Mucosa of descending colon (tissue), 3 donors: ENCODE results near the gene NFYA. TPM values are rescaled to one million over a fixed set of nuclear protein-coding genes. Genes with fewer than 3 reads are reported as not detected.

Experiments
- ATAC-seq: fragments of 200-7000 bp; cut with Tn5 transposase; one replicate; pipeline ENCODE4 v1.9.1; 2020; ENCODE audit warnings: mild to moderate bottlenecking, moderate library complexity
- DNase-seq, 3 donors: peaks; one replicate each; pipeline ENCODE4 v3.0.0-alpha.2; 2020
- H3K36me3 ChIP-seq: fragments of 200-600 bp; one replicate; pipeline ENCODE4 v1.8.0; 2021; ENCODE audit warnings: low read depth, mild to moderate bottlenecking
- H3K4me1 ChIP-seq: fragments of 200-600 bp; one replicate; pipeline ENCODE4 v1.8.0; 2021; ENCODE audit warnings: low read depth, mild to moderate bottlenecking
- H3K4me3 ChIP-seq: fragments of 200-600 bp; one replicate; pipeline ENCODE4 v1.8.0; 2021; ENCODE audit warnings: mild to moderate bottlenecking
- H3K9me3 ChIP-seq: fragments of 200-600 bp; one replicate; pipeline ENCODE4 v1.8.0; 2021; ENCODE audit warnings: mild to moderate bottlenecking
- intact Hi-C, 2 donors: fragments of 100-400 bp; cut with DNase I in 1 of 2; cut with micrococcal nuclease in 1 of 2; formaldehyde crosslinking; loops; one replicate each; pipeline versions ENCODE4 v1.11.0 to v1.11.1; 2022; cut with DNase I, micrococcal nuclease
- total RNA-seq, 3 donors: library from RNA; stranded (reverse); fragmentation: NEBNext Ultra II Directional in 2 of 3; extraction: Animal tissue kit (Norgen Biotek cat#: 25700) in 2 of 3; gene quantifications; one replicate each; pipeline versions ENCODE4 v1.2.1 to v1.2.4, GENCODE V29; 2021 to 2023
- TF ChIP-seq, protein P1 (sequence below): fragments of 200-600 bp; IDR thresholded peaks from one replicate; pipeline ENCODE4 v1.8.0; 2022; ENCODE audit warnings: antibody characterized with exemption, mild to moderate bottlenecking
- donor health status: DM: no; HTN: no; CAD: no; lungs with moderate emphysema.
- donor health status: DM: no; HTN: no; CAD: no.
- donor health status: DM: no; HTN: yes; CAD: no.

The NFYA gene
- total RNA-seq, 3 donors from 2014 or later, result 19.0 to 20.9 (median 20.2) TPM

DNA sequence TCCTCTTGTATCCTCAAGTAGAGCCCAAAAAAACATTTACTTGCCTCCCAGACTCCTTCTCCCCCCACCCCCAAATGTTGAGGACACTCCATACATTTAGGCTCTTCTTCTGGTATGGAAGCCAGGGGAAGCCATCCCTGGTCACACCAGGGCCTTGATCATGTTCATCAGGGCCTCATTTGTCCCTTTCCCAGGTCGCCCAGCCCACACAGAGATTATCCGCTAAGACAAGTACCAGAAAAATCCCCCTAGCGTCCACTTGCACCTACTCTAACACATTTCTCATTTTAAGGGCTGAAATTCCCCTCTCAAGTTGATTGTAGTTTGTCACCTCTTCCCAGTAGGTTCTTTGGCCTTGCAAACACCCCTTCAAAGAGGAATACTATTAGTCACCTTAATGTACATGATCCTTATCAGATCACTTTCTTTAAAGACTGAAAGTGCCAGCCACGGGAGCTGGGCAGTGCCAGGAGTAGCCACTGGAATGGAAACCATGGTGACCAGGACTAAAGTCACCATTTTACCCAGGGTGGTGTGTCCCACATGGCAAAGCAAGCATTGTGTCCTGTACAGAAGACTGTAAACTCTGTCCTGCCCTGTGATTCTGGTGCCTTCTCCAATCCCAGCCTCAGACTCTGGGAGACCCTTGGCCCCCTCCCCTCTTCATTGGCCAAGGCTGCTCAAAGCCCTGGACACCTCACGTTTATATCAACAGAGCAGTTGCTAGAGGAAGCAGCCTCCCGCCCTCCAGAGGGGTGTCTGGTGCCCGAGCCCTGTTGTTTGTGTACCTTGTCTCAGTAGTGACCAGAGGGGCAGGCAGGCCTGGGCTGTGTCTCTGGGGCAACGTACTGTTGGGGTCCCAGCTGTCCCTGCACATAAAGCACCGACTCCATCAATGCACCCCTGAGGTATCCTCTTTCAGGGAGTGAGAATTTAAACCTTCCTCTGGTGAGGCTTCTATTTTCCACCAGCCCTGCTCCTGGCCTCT, 24.7 kb upstream of the NFYA start:
- Histone ChIP-seq H3K36me3 (no peaks in the 10 kb centered on the region), H3K4me3 (no peak overlapping the region), H3K4me1 (no peaks in the 10 kb centered on the region), H3K9me3 (no peaks in the 10 kb centered on the region)
- no peak for DNase-seq
- intact Hi-C loops, result no loop called here
- no peak for ATAC-seq
- TF ChIP-seq, protein P1, sequence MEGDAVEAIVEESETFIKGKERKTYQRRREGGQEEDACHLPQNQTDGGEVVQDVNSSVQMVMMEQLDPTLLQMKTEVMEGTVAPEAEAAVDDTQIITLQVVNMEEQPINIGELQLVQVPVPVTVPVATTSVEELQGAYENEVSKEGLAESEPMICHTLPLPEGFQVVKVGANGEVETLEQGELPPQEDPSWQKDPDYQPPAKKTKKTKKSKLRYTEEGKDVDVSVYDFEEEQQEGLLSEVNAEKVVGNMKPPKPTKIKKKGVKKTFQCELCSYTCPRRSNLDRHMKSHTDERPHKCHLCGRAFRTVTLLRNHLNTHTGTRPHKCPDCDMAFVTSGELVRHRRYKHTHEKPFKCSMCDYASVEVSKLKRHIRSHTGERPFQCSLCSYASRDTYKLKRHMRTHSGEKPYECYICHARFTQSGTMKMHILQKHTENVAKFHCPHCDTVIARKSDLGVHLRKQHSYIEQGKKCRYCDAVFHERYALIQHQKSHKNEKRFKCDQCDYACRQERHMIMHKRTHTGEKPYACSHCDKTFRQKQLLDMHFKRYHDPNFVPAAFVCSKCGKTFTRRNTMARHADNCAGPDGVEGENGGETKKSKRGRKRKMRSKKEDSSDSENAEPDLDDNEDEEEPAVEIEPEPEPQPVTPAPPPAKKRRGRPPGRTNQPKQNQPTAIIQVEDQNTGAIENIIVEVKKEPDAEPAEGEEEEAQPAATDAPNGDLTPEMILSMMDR, result no peak

DNA sequence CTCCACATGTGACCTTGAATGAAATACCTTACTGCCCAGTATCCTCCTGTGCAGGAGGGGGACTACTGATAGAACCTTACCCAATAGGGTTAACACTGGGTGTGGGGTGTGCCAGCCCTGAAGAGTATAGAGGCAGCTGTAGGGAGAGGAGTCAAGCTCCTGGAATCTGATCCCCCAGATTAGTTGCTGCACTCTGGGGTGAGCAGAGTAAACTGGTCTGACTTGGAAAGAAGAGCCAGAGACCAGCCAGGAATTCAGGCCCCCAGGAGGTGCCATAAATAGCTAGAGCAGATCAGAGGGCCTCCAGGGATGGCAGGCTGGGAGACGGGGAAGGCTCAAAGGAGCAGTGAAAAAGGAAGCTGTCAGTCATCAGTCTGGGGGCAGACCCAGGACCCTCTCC, 23.3 kb upstream of the NFYA start:
- no peaks in the 10 kb centered on the region for H3K36me3 ChIP-seq
- intact Hi-C loops, result no loop called here
- TF ChIP-seq, protein P1, result no peak
- H3K4me1 ChIP-seq, result no peaks in the 10 kb centered on the region
- ATAC-seq (no peak), DNase-seq (no peak)
- H3K9me3 ChIP-seq, result no peaks in the 10 kb centered on the region
- no peak overlapping the region for H3K4me3 ChIP-seq

DNA sequence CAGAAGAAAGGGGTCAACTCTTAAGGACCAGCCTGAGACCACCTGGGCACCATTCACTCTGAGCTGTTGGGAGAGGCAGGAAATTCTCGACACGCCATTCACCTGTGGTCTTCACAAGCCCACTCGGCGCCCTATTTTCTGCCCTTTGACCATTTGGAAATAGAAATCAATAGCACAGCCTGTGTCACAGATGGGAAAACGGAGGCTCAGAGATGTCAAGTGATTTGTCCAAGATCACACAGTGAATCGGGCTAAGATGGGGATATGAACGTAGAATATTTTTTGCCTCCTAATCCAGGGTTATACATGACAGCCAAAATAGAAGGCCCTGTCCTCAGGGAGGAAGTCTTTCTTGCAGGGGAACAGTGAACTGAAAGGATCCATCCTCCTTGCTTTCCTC, 22.8 kb upstream of the NFYA start:
- Histone ChIP-seq H3K9me3 (no peaks in the 10 kb centered on the region), H3K4me1 (no peaks in the 10 kb centered on the region), H3K4me3 (no peak overlapping the region), H3K36me3 (no peaks in the 10 kb centered on the region)
- TF ChIP-seq, protein P1, result no peak
- intact Hi-C loops, result no loop called here
- ATAC-seq (no peak), DNase-seq (no peak)

DNA sequence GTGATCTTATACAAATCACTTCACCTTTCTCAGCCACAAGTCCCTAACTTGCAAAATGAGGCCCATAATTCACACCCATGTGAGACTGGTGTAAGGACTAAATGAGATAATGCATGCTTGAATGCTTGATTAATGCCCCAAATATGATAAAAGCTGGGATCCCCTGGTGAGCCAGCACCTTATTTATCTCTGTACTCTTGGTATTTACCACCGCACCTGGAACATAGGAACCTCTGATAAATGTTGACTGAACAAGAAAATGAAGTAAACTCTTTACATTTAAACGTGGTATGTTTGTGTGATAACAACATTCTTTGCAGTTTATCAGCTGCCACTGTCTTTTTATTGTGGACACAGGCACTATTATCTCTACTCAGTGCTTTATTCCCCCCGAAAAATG, 22.2 kb upstream of the NFYA start:
- H3K4me1 ChIP-seq, result no peaks in the 10 kb centered on the region
- H3K36me3 ChIP-seq, result no peaks in the 10 kb centered on the region
- intact Hi-C loops, result no loop called here
- ATAC-seq, result no peak
- TF ChIP-seq, protein P1, result no peak
- no peak overlapping the region for H3K4me3 ChIP-seq
- no peaks in the 10 kb centered on the region for H3K9me3 ChIP-seq
- DNase-seq, result no peak

DNA sequence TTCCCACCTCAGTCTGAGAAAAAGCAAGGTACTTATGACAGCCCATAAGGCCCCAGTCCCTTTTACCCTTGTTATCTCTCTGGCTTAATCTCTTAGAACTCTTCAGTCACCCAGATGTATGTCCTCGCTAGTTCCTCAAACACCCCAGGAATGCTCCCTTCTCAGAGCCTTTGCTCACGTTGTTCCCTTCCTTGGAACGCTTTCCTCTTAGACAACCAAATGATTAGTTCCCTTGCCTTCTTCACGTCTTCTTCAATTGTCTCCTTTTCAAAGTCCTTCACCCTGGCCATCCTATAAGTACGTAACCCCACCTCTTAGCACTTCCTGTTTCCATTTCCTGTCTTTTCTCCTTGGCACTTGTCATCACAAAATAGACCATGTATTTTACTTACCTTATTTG, 20.9 kb upstream of the NFYA start:
- H3K4me3 ChIP-seq, result no peak overlapping the region
- no peaks in the 10 kb centered on the region for H3K9me3 ChIP-seq
- TF ChIP-seq, protein P1, result no peak
- no peaks in the 10 kb centered on the region for H3K36me3 ChIP-seq
- intact Hi-C loops, result no loop called here
- no peaks in the 10 kb centered on the region for H3K4me1 ChIP-seq
- no peak for ATAC-seq
- no peak for DNase-seq
